Testis (tissue), 2 donors: ENCODE measurements around the gene ZFAND6.

Source experiments
- CTCF ChIP-seq, 3 experiments: fragments of 450-650 bp in 2 of 3; fragments of 200-600 bp in 1 of 3; sonication (generic) in 1 of 3; IDR thresholded peaks; one replicate each; pipeline ENCODE4 v1.5.1; 2016 to 2019; ENCODE audit warnings: antibody characterized with exemption in 3 of 3, mild to moderate bottlenecking in 2 of 3, moderate library complexity in 1 of 3
- POLR2A ChIP-seq: fragments of 450-650 bp; IDR thresholded peaks from one replicate; pipeline ENCODE4 v1.6.1; 2017; ENCODE audit warnings: antibody characterized with exemption, mild to moderate bottlenecking, moderate library complexity

- TF ChIP-seq POLR2A (no peak), CTCF (IDR thresholded peaks at IDR 0.05) (no peak)
These were observed 1.4 kb upstream of the ZFAND6 start for GRCh38 chr15:80058044-80058443.
